HFFc6 (cell line): ENCODE results near the gene GRPEL1. TPM values are rescaled to one million over a fixed set of nuclear protein-coding genes. Genes with fewer than 3 reads are reported as not detected.
A peak's percentile ranks its signal among the peaks of the same experiment; 100 is the strongest.

Experiments
- DNase-seq: peaks from one replicate; pipeline ENCODE4 v3.0.0-alpha.2; 2018
- H3K27ac Mint-ChIP-seq: 2 replicates; pipeline ENCODE4 v1.8.0; 2020; ENCODE audit warnings: mild to moderate bottlenecking, mixed read lengths
- H3K27me3 Mint-ChIP-seq: 2 replicates; pipeline ENCODE4 v1.8.0; 2021; ENCODE audit warnings: mild to moderate bottlenecking, moderate library complexity, mixed read lengths; ENCODE audit not compliant: insufficient read depth
- H3K36me3 Mint-ChIP-seq: 2 replicates; pipeline ENCODE4 v1.8.0; 2021; ENCODE audit warnings: low read depth, mixed read lengths
- H3K4me1 Mint-ChIP-seq: 2 replicates; pipeline ENCODE4 v1.8.0; 2020; ENCODE audit warnings: low read depth, mixed read lengths
- H3K4me3 Mint-ChIP-seq: 2 replicates; pipeline ENCODE4 v1.8.0; 2020; ENCODE audit warnings: mild to moderate bottlenecking, moderate library complexity, mixed read lengths
- H3K9me3 Mint-ChIP-seq: 2 replicates; pipeline ENCODE4 v1.8.0; 2020; ENCODE audit warnings: mild to moderate bottlenecking, mixed read lengths
- total RNA-seq, 6 experiments: library from RNA; stranded (reverse); fragmentation: NEBNext Ultra II Directional; extraction: Animal tissue kit (Norgen Biotek cat#: 25700); gene quantifications; 2 replicates in 1 of 6; 3 replicates in 5 of 6; pipeline ENCODE4 v1.2.3, GENCODE V29; 2021
- TF ChIP-seq, protein P1 (sequence below): fragments of 200-600 bp; sonication (generic); IDR thresholded peaks from 2 replicates; pipeline ENCODE4 v1.5.0; 2021; ENCODE audit warnings: antibody characterized with exemption, mild to moderate bottlenecking

GRPEL1 gene
- total RNA-seq, 6 experiments from 2014 or later, result 43.1 to 62.1 (median 45.3) TPM

DNA sequence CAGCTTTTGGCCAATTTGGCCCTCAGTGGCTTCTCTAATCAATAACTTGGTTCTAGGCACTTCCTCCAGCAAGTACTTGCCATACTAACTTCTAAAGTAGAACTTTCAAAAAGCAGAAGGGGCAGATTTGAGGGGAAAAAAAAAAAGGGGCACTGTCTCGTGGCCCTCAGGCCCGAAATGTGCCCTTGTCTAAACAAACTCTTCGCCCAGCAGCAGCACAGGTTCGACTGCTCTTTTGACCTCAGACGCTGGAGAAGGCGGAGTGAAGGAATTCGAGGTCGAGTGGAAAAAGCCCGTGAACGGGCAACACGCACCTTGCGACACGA is 775 bp downstream of the GRPEL1 start:
- TF ChIP-seq, protein P1, sequence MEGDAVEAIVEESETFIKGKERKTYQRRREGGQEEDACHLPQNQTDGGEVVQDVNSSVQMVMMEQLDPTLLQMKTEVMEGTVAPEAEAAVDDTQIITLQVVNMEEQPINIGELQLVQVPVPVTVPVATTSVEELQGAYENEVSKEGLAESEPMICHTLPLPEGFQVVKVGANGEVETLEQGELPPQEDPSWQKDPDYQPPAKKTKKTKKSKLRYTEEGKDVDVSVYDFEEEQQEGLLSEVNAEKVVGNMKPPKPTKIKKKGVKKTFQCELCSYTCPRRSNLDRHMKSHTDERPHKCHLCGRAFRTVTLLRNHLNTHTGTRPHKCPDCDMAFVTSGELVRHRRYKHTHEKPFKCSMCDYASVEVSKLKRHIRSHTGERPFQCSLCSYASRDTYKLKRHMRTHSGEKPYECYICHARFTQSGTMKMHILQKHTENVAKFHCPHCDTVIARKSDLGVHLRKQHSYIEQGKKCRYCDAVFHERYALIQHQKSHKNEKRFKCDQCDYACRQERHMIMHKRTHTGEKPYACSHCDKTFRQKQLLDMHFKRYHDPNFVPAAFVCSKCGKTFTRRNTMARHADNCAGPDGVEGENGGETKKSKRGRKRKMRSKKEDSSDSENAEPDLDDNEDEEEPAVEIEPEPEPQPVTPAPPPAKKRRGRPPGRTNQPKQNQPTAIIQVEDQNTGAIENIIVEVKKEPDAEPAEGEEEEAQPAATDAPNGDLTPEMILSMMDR, result no peak
- peaks cover 6% of the 10 kb centered on the region for H3K27me3 Mint-ChIP-seq
- H3K9me3 Mint-ChIP-seq, result no peaks in the 10 kb centered on the region
- H3K36me3 Mint-ChIP-seq, result peaks cover 25% of the 10 kb centered on the region
- no peak for DNase-seq
- peak overlapping the region; percentile 98 for H3K4me3 Mint-ChIP-seq
- peak overlapping the region; percentile 90 for H3K27ac Mint-ChIP-seq
- H3K4me1 Mint-ChIP-seq, result peaks cover 40% of the 10 kb centered on the region

DNA sequence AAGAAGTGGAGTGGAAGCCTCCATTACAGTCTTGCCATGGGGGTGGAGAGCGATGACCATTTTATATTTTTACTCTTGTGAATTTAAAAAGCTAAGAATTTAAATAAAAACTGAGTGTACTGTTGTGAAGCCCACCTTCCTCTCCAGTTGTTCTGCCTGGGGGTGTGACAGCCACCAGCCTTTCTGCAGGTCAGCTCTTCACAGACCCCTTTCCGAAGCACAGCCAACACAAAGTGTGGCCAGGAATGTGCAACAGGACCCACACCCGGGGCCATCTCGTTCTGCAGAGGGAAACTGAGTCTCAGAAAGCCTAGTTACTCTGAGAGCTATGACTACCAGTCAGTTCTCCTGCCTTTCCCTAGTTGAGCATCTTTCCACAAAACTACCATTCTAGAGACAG is 1.4 kb downstream of the GRPEL1 start:
- H3K4me3 Mint-ChIP-seq, result peak overlapping the region; percentile 98

DNA sequence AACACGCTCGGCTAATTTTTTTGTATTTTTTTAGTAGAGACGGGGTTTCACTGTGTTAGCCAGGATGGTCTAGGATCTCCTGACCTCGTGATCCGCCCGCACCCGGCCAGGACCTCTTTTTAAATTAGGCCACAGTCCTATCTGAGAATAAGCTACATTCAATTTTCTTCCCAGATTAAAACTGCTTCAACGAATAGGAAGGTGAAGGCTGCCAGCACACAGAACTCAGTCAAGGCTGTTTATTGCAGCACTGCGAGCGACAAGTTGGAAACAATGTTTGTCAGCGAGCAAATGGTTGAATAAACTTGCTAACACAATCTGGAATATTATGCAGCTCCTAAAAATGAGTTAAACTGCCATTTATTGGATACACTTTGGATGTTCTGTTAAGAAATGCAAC is 1.9 kb downstream of the GRPEL1 start:
- Mint-ChIP-seq H3K9me3 (no peaks in the 10 kb centered on the region), H3K27ac (peak overlapping the region; percentile 40; the same call in 1 of the 2 replicates), H3K4me3 (peak overlapping the region; percentile 98), H3K27me3 (peaks cover 6% of the 10 kb centered on the region), H3K36me3 (peaks cover 30% of the 10 kb centered on the region), H3K4me1 (peaks cover 40% of the 10 kb centered on the region)
- DNase-seq, result no peak
- TF ChIP-seq, protein P1, result no peak

More for the DNA sequence above, 1.4 kb downstream of the GRPEL1 start:
- peak overlapping the region; percentile 40; the same call in 1 of the 2 replicates for H3K27ac Mint-ChIP-seq
- no peaks in the 10 kb centered on the region for H3K9me3 Mint-ChIP-seq
- TF ChIP-seq, protein P1, result no peak
- H3K4me1 Mint-ChIP-seq, result peaks cover 40% of the 10 kb centered on the region
- H3K27me3 Mint-ChIP-seq, result peaks cover 6% of the 10 kb centered on the region
- peaks cover 26% of the 10 kb centered on the region for H3K36me3 Mint-ChIP-seq
- no peak for DNase-seq

DNA sequence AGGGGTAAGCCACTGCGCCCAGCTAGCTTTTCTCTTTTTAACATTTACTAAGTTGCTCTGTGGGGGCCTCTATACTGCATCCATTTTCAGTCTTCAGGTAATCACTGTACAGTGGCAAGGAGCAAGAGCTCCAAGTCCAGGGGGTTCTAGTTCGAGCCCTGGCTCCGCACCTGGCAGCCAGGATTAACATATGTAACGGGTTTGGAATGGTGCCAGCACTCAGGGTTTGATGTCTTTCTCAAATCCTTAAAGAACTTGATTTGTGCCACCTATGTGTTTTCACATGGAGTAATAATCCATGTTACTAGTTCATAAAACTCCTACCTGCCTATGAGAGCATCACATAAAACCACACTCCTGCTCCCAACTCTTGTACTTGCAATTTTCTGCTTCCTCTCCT is 4.5 kb downstream of the GRPEL1 start:
- peak overlapping the region; percentile 31; the same call in 1 of the 2 replicates for H3K27ac Mint-ChIP-seq
- no peak overlapping the region for H3K4me3 Mint-ChIP-seq
- DNase-seq, result no peak
- peaks cover 34% of the 10 kb centered on the region for H3K36me3 Mint-ChIP-seq
- TF ChIP-seq, protein P1, result no peak
- H3K4me1 Mint-ChIP-seq, result peaks cover 21% of the 10 kb centered on the region
- no peaks in the 10 kb centered on the region for H3K9me3 Mint-ChIP-seq
- no peaks in the 10 kb centered on the region; the same call in 1 of the 2 replicates for H3K27me3 Mint-ChIP-seq

DNA sequence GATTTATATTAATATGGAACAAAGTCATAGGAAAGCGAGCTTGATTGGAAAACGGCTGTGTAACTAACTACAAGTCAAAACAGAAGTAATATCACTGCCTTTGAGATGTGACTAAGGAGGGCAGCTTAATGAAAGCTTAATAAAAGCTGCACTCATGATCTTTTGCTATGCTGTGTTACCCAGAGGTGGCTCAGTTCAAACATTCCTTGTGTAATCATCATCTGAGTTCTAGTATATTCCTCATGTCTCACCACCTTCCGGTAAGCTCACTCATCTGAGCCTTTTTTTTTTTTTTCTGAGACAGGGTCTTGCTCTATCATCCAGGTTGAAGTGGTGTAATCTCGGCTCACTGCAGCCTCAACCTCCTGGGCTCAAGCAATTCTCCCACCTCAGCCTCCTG is 5.0 kb downstream of the GRPEL1 start:
- DNase-seq, result no peak
- no peak overlapping the region for H3K27ac Mint-ChIP-seq
- H3K36me3 Mint-ChIP-seq, result peaks cover 34% of the 10 kb centered on the region
- TF ChIP-seq, protein P1, result no peak
- no peaks in the 10 kb centered on the region for H3K9me3 Mint-ChIP-seq
- no peak overlapping the region for H3K4me3 Mint-ChIP-seq
- H3K27me3 Mint-ChIP-seq, result no peaks in the 10 kb centered on the region; the same call in 1 of the 2 replicates
- peaks cover 20% of the 10 kb centered on the region for H3K4me1 Mint-ChIP-seq

DNA sequence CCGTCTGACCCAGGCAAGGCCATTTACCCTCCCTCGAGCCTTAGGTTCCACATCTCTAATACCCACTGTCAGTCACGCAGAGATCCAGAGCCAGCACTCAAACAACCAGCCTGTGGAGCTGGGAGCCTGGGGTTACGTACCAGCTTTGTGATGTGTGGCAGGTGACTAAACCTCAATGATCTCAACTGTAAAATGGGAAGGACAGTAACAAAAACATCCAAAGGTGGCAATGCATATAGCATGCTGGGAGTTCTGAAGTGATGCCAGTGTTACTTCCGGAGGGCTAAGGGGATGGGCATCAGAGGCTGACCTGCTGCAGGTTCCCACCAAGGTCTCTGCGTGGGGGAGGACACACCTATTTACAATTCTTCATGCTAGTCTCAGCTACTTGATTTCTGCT is 6.0 kb downstream of the GRPEL1 start:
- Mint-ChIP-seq H3K4me3 (no peak overlapping the region), H3K36me3 (peaks cover 29% of the 10 kb centered on the region)
- TF ChIP-seq, protein P1, result no peak

More for the DNA sequence above, 6.0 kb downstream of the GRPEL1 start:
- Mint-ChIP-seq H3K9me3 (no peaks in the 10 kb centered on the region), H3K27ac (no peak overlapping the region), H3K27me3 (no peaks in the 10 kb centered on the region; the same call in 1 of the 2 replicates), H3K4me1 (peaks cover 15% of the 10 kb centered on the region)
- no peak for DNase-seq
